BLaER1 (cell line): Measurements from ENCODE around the gene MFRP.

Source experiments
- H3K27ac ChIP-seq: shearing (Covaris generic); formaldehyde crosslinking; 2 replicates; pipeline ENCODE4 v1.8.1; 2022
- H3K27me3 ChIP-seq: shearing (Covaris generic); formaldehyde crosslinking; 2 replicates; pipeline ENCODE4 v1.8.1; 2022
- H3K36me3 ChIP-seq: shearing (Covaris generic); formaldehyde crosslinking; 2 replicates; pipeline ENCODE4 v1.8.1; 2022
- H3K4me1 ChIP-seq: shearing (Covaris generic); formaldehyde crosslinking; 2 replicates; pipeline ENCODE4 v1.8.1; 2022
- H3K4me2 ChIP-seq: shearing (Covaris generic); formaldehyde crosslinking; 2 replicates; pipeline ENCODE4 v1.8.1; 2022
- H3K4me3 ChIP-seq: shearing (Covaris generic); formaldehyde crosslinking; 2 replicates; pipeline ENCODE4 v1.8.1; 2022
- H3K9ac ChIP-seq: shearing (Covaris generic); formaldehyde crosslinking; 2 replicates; pipeline ENCODE4 v1.8.1; 2022
- H3K9me3 ChIP-seq: shearing (Covaris generic); formaldehyde crosslinking; 2 replicates; pipeline ENCODE4 v1.8.1; 2022
- H4K20me1 ChIP-seq: shearing (Covaris generic); formaldehyde crosslinking; 2 replicates; pipeline ENCODE4 v1.8.1; 2022
- Cebpa-rat ChIP-seq: shearing (Covaris generic); IDR thresholded peaks from 2 replicates; pipeline ENCODE4 v1.8.1; 2022

MFRP gene

DNA sequence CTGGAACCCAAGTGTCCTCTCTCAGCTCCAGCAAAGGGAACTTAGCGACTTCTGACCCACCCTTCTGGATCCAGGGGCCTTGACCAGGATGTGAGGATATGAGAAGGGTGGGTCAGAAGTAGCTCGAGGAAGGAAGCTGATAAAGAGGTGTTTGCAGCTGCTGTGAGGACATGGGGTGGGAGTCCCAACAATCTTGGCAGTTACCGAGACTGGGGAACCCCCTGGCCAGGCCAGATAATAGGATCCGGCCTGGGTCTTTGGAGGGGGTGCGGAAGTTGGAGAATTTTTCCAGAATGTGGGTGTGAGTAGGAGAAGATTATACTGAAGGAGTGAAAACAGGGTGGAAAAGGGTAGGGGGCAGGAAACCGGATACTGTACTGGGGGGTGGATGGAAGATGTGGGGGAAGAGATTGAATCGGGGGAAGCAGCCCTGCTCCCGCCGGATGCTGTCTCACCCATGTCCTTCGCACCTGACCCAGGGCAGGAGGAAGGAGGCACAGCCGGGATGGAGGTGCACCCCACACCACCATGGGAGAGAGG is 26.7 kb downstream of the MFRP start:
- Histone ChIP-seq H3K36me3 (peaks cover 3% of the 10 kb centered on the region), H3K27ac (peak overlapping the region; percentile 89), H3K9me3 (no peaks in the 10 kb centered on the region), H3K4me2 (peak overlapping the region; percentile 99), H3K4me3 (peak overlapping the region; percentile 80), H4K20me1 (peaks cover 18% of the 10 kb centered on the region), H3K27me3 (no peaks in the 10 kb centered on the region), H3K4me1 (peaks cover 90% of the 10 kb centered on the region), H3K9ac (peak overlapping the region; percentile 72)
- no peak for TF ChIP-seq Cebpa-rat

DNA sequence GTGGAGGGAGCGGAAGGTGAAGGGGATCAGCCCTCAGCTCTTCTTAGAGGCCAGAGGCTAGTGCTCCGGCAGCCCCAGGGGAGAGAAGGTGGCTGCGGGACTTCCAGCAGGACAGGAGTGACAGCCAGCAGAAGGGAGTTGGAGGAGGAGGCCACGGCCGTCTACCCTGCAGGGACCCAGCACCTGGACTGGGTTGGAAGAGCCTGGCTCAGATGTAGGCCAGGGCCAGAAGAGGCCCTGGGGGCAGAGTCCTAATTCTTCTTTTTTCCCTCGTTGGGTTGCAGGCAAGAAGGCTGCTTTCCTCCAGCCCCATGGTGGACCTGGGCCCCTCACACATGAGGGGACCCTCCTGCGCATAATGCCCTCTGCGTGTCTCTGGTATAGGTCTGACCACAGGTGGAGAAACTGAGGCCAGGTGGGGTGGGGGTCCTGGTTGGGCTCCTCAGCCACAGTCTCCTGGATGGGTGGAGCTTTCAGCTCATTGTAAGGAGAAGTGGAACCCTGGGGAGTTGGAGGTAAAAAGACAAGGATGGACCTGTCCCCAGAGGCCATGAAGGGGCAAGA is 27.3 kb downstream of the MFRP start:
- Histone ChIP-seq H3K9me3 (no peaks in the 10 kb centered on the region), H3K27me3 (no peaks in the 10 kb centered on the region), H3K9ac (peak overlapping the region; percentile 72), H3K36me3 (peaks cover 9% of the 10 kb centered on the region), H3K4me2 (peak overlapping the region; percentile 99), H4K20me1 (peaks cover 24% of the 10 kb centered on the region), H3K4me1 (peaks cover 90% of the 10 kb centered on the region), H3K27ac (peak overlapping the region; percentile 89), H3K4me3 (peak overlapping the region; percentile 80)
- TF ChIP-seq Cebpa-rat = no peak

DNA sequence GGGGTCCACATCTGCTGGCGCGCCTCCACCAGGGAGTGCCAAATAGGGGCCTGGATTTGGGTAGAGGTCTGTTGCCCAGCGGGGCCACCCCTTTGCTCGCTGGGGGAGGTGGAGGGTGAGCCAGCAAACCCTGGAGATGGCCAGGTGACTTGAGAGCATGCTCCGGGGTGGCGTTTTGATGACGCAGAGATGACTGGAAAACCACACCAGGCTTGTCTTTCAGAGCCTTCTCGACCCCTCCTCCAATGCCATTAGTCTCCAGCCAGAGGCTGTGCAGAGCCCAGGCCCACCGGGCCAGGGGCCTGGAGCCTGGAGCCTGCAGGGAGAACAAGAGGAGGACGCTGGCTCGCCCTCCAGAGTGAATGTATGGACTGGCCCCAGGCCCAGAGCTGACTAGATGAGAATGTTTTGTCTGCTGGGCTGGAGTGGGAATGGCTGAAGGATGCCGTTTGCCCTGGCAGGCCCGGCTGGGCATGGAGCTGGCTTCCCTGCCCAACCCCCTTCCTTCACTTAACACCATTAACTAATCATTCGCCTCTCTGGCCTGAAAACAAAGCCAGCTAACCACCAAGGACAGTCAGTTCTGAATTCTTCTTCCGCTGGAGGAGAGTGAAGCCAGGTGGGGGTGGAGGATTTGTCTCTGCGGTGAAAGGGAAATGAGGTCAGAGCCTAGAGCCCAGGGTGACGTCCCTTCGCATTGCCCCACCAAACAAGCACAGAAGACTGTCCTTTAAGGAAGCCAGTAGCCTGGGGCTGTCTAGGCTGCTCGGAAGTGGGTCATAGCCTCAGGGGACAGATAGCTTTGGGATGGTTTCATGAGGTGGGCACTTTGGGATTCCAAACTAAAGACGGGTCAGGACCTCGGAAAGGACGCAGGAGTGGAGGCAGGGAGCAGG is 28.0 kb downstream of the MFRP start:
- Histone ChIP-seq H3K9ac (peak overlapping the region; percentile 72), H3K4me3 (peak overlapping the region; percentile 80), H4K20me1 (peaks cover 31% of the 10 kb centered on the region), H3K36me3 (peaks cover 16% of the 10 kb centered on the region), H3K27ac (peak overlapping the region; percentile 89), H3K9me3 (no peaks in the 10 kb centered on the region), H3K27me3 (no peaks in the 10 kb centered on the region), H3K4me2 (peak overlapping the region; percentile 99), H3K4me1 (peaks cover 85% of the 10 kb centered on the region)
- TF ChIP-seq Cebpa-rat = no peak

DNA sequence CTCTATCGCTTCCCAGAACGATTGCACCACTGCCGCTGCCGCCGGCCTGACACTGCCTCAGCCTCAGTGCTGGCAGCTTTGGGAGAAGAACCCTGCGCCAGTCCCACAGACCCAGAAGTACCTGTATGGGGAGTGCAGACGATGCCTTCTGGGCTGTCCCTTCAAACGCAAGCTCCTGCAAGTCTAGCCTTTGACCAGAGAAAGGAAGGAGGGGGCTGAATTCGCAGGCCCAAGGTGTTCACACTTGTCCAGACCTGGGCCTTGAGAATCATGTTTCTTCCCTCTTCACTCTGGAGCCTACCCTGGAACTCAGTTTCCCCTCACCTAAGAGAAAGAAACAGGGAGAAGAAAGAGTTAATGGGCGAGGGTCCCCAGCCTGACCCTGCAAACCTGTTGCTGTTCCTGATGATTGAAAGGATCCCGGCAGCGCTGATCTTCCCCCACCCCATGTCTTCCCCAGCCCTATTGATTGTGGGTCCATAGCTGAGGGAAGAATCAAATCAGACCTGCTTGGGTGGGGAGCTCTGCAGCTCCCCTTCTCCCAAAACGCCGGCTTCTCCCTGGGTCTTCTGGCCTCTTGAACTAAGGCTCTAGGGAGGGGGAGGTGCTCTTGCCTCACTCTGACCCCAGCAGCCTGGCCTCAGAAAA is 28.8 kb downstream of the MFRP start:
- H3K4me1 ChIP-seq = peaks cover 77% of the 10 kb centered on the region
- H4K20me1 ChIP-seq = peaks cover 39% of the 10 kb centered on the region
- H3K27me3 ChIP-seq = no peaks in the 10 kb centered on the region
- H3K36me3 ChIP-seq = peaks cover 24% of the 10 kb centered on the region
- peak overlapping the region; percentile 89 for H3K27ac ChIP-seq
- H3K4me2 ChIP-seq = peak overlapping the region; percentile 99
- peak; percentile 49; the same call in 1 of the 2 replicates for TF ChIP-seq Cebpa-rat
- peak overlapping the region; percentile 80 for H3K4me3 ChIP-seq
- no peaks in the 10 kb centered on the region for H3K9me3 ChIP-seq
- H3K9ac ChIP-seq = peak overlapping the region; percentile 72

DNA sequence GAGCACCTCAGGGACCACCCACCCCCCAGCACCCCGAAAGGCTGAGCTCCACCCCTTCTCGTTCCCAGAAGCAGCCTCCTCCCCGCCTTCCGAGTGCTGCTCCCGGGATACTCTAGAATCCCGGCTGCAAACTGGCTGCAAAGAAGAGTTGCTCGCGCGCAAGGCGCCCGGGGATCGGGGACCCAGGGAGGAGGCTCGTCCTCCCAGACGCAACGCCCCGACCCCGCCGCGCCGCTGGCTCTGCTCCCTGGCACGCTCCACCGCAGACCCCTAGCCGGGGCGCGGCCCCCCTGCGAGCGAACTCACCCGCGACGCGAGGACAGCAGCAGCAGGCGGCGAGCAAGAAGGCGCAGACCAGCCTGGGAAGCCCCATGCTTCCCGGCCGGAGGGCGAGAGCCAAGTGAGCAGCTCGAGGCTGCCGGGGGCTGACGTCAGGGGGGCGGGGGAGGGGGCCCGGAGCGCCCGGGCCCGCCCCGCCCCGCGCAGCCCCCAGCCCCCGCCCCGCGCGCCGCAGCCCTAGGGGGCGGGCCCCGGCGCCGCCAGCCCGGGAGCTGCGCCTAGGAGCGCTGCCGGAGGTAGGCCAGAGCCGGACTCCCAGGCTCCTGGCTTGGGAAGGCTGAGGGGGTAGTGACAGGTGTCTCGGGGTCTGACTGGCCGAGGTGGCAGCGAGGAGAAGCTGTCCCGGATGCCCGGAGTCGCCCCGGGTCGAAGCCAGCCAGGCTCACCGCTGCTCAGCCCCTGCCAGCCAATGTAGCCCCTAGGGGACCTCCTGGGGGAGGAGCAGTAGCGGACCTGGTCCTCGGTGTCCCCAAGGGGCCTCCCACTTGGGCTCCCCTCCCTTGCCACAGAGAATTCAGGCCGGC is 29.5 kb downstream of the MFRP start, which contains the start of gene MCAM:
Gene MCAM, minus strand, starts transcription at position 402 of the 863 bp plus-strand sequence. Its CDS starts 29 bp downstream, at position 373.
- H3K4me1 ChIP-seq = peaks cover 69% of the 10 kb centered on the region

DNA sequence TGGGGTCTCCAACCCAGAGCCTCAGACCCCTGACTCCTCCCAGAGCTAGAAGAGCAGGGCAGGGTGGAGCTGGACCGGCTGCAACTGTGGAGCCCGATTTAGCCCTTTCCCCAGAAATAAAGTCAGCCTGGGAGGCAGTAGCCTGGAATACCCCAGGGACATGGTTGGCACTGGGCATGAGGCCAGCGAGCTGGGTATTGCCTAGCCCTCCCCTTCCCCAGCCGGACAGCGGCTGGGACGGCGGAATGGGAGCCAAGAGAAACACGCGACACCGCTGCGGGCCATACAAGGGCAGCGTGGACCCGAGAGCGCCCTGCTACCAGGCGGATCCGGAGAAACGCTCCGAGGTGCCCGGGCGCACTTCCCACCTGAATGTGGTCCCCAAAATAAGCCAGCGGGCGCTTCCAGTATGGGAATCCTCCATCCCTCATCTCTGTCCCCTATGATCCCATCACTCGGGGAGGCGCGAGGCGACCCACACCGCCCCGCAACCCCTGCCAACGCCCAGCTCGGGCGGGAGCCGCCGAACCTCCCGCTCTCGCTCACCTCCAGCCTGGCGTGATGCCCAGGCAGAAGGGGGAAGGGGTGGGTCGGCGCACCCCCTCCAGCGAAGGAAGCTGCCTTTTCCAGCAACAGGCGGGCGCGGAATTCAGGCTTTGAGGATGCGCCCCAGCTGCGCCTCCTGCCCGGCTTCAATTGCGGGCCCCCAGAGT is 30.3 kb downstream of the MFRP start:
- no peaks in the 10 kb centered on the region for H3K9me3 ChIP-seq
- H3K4me2 ChIP-seq = peak overlapping the region; percentile 99
- no peak for TF ChIP-seq Cebpa-rat
- peaks cover 62% of the 10 kb centered on the region for H3K4me1 ChIP-seq
- H3K36me3 ChIP-seq = peaks cover 39% of the 10 kb centered on the region
- peak overlapping the region; percentile 89 for H3K9ac ChIP-seq
- peak overlapping the region; percentile 87 for H3K27ac ChIP-seq
- peak overlapping the region; percentile 80 for H3K4me3 ChIP-seq
- no peaks in the 10 kb centered on the region for H3K27me3 ChIP-seq
- H4K20me1 ChIP-seq = peaks cover 45% of the 10 kb centered on the region

More for the DNA sequence above, 29.5 kb downstream of the MFRP start, which contains the start of gene MCAM:
- H3K36me3 ChIP-seq = peaks cover 31% of the 10 kb centered on the region
- no peaks in the 10 kb centered on the region for H3K9me3 ChIP-seq
- H3K4me3 ChIP-seq = peak within 1 kb of the TSS; percentile 80
- no peak for TF ChIP-seq Cebpa-rat
- peak within 1 kb of the TSS; percentile 99 for H3K4me2 ChIP-seq
- peaks cover 45% of the 10 kb centered on the region for H4K20me1 ChIP-seq
- no peaks in the 10 kb centered on the region for H3K27me3 ChIP-seq
- H3K27ac ChIP-seq = peak within 1 kb of the TSS; percentile 89
- H3K9ac ChIP-seq = peak within 1 kb of the TSS; percentile 89

DNA sequence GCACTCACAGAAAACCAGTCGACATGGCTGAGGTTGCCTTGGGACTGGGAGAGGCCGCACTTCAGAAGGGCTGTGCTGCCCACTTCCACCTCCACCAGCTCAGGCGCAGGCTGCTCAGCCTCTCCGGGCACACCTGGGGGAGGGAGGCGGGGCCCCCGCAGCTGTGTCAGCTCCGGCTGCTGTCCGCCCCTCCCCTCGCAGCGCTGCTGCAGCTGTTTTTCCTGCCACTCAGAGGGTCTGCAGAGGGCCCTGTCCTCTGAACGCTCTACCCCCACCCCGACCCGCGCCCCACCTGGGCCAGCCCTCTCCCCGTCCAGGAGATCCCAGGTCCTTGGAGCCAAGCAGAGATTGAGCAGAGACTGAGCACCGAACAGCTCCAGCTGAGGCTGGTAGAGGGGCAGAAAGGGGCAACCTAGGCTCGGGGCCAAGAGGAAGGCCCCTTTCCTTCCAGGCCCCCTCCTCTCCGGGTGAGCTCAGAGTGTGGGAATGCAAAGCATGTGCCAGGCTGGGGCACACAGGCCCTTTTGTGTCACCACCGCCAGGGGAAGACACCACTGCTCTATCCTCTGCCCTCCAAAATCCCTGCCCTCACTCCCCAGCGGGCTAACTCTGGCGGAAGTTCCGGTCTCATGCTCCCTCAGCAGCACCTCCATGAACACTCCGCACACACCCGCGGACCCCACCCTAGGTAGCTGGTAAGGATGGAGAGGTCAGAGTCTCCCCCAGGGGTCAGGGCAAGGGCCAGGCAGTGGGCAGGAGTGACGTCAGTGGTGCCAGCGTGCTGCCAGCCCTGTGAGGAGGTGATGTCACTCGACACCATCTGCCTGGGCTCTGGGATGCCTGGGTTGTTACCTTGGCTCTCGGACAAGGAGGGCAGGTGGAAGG is 31.1 kb downstream of the MFRP start:
- H3K27me3 ChIP-seq = no peaks in the 10 kb centered on the region
- peak overlapping the region; percentile 99 for H3K4me2 ChIP-seq
- H3K27ac ChIP-seq = peak overlapping the region; percentile 87
- H3K4me1 ChIP-seq = peaks cover 54% of the 10 kb centered on the region
- H3K9me3 ChIP-seq = no peaks in the 10 kb centered on the region
- H3K4me3 ChIP-seq = peak overlapping the region; percentile 80
- H3K9ac ChIP-seq = peak overlapping the region; percentile 89
- peaks cover 47% of the 10 kb centered on the region for H3K36me3 ChIP-seq
- peaks cover 48% of the 10 kb centered on the region for H4K20me1 ChIP-seq
- TF ChIP-seq Cebpa-rat = no peak
